ENCODE data around the gene SLC25A22.

- TF ChIP-seq TCF12 (IDR thresholded peaks at IDR 0.05; ENCODE audit: low read depth) (no peak), EGR1 (IDR thresholded peaks at IDR 0.05) (no peak), EP300 (IDR thresholded peaks at IDR 0.05; ENCODE audit: borderline replicate concordance) (no peak), MAX (IDR thresholded peaks at IDR 0.05) (no peak), REST (IDR thresholded peaks at IDR 0.05; ENCODE audit: low read depth) (no peak), CEBPB (IDR thresholded peaks at IDR 0.05) (no peak), ZBTB7A (IDR thresholded peaks at IDR 0.05; ENCODE audit: low read depth) (no peak), NFIC (IDR thresholded peaks at IDR 0.05) (no peak), RAD21 (IDR thresholded peaks at IDR 0.05; ENCODE audit: low read depth) (no peak), YY1 (IDR thresholded peaks at IDR 0.05; ENCODE audit: low read depth) (no peak), TAF1 (IDR thresholded peaks at IDR 0.05; ENCODE audit: low read depth) (no peak)
Measured at GRCh38 chr11:766106-766935, 31.8 kb downstream of the SLC25A22 start.
